Measurements from ENCODE around the gene ZNF516.

The ZNF516 gene

GRCh38 chr18:76441668-76442412 is 53.2 kb downstream of the ZNF516 start:
- no peak for DNase-seq (ENCODE audit: low spot score)

DNA sequence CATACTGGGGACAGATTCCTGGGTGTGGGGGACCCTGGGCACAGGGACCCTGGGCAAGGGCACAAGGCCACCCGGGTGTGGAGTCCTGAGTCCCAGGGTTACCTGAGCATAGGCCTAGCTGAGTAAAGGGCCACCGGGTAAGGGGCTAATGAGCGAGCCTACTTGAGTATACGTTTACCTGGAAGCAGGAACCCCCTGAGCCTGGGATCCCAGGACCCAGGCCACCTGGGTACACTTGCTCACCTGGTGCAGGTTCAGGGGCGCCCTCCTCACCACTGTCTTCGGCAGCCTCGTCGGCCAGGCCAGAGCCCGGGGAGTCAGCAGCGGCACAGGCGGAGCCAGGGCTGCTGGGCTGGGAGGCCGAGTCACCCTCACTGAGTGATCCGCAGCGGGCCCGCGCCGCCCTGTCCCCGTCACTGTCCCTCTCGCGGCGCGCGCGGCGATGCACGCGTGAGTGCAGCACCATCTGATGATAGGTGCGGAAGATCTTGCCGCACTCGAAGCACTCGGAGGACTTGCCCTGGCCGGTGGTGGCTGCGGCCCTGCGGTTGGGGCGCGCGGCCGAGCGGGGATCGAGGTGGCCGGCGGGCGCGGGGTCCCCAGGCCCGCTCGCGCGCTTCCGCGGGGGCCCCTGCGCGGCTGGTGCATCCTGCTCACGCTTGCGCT is 53.9 kb downstream of the ZNF516 start:
- no peak for DNase-seq (ENCODE audit: low spot score)

DNA sequence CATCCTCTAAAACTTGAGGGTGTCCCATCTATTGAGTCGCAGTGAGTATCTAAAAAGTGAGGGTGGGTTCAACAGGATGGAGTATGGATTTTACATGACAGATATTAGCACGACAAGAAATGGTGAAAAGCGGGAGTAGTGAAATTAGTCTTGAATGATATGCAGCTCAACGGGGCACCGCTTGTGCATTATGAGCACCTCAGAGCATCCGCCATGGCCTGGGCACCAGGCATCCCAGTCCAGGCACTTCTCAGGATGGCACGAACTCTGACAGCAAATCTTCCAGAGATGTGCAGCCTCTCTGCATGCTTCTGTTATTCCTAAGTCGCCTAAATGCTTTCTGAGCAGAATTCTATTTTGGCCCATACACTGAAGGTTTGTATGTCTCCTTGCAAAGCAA is 57.1 kb downstream of the ZNF516 start:
- DNase-seq (ENCODE audit: low spot score): no peak

DNA sequence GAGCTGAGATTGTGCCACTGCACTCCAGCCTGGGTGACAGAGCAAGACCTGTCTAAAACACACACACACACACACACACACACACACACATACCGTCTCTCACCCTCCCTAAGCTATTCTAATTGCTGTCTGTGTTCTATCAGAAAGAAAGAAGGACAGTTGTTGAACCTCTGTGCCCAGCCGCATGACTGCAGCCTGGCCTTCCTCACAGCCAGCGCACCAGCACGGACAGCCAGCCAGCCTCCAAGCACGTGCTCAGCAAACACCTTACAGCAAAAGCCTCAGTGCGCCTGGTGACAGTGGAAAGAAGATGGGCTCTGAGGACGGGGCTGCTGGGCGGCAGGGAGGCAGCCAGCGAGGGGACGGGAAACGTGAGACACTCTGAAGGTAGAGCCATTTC is 58.0 kb downstream of the ZNF516 start:
- no peak for DNase-seq (ENCODE audit: low spot score)

GRCh38 chr18:76436342-76436741 is 58.7 kb downstream of the ZNF516 start:
- no peak for DNase-seq (ENCODE audit: low spot score)

DNA sequence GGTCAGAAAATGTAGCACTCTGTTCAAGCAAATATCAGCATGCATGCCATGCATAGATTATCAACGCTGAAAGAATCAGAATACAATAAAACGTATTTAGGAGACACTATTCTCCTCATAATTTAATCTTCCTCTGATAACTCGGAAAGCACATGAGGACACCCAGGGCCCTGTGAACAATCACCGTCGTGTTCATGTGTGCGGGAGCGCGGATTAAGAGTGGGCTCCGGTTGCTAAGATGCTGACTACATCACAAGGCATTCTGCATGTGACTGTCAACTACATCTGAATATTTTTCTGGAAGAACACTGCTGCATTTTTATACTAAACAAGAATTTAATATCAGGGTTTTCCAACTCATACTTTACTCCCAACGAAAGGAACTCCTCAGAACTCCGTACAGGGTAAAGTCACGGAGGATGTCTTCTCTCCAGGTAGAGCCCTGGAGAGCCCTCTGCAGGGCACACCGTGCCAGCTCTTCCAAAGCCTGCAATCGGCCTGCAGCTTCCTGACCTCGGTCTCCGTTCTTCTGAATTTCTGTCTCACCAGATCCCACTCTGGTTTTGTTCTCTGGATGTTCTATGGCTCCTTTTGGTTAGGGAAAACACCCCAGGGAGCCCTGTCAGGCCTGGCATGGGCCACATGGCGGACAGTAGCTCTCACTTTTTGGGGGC is 59.6 kb downstream of the ZNF516 start:
- DNase-seq (ENCODE audit: low spot score): no peak

GRCh38 chr18:76434452-76434851 is 60.6 kb downstream of the ZNF516 start:
- no peak for DNase-seq (ENCODE audit: low spot score)

- DNase-seq (ENCODE audit: low spot score): no peak
These were observed 61.3 kb downstream of the ZNF516 start for GRCh38 chr18:76433788-76434187.

GRCh38 chr18:76432970-76433767 is 61.9 kb downstream of the ZNF516 start:
- no peak for DNase-seq (ENCODE audit: low spot score)

DNA sequence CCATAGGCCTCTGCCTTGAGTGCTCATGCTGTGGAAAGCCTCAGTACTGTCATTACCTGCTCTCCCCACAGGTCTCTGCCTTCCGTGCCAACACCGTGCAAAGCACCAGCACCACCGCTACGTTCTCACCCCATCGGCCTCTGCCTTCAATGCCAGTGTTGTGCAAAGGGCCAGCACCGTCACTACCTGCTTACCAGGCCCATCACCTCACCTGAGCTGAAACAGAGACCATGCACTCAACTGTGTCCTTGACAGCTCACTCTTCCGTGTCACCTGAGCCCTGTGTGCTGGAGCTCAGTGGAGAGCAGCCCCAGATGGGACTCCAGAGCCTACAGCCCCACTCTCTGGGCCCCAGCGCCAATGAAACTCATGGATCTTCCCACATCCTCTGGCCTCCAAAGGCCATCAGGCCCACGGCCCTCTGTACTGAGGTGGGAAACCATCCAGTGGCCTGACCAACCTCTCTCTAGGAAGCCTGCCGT is 62.7 kb downstream of the ZNF516 start:
- no peak for DNase-seq (ENCODE audit: low spot score)

- DNase-seq (ENCODE audit: low spot score): no peak
These were observed 63.4 kb downstream of the ZNF516 start for GRCh38 chr18:76431437-76432273.

GRCh38 chr18:76430636-76431035 is 64.4 kb downstream of the ZNF516 start:
- DNase-seq (ENCODE audit: low spot score): no peak

GRCh38 chr18:76429262-76430126 is 65.5 kb downstream of the ZNF516 start:
- no peak for DNase-seq (ENCODE audit: low spot score)

GRCh38 chr18:76428396-76429261 is 66.4 kb downstream of the ZNF516 start:
- no peak for DNase-seq (ENCODE audit: low spot score)

GRCh38 chr18:76426737-76427305 is 68.2 kb downstream of the ZNF516 start:
- peak; percentile 66 for DNase-seq (ENCODE audit: low spot score)

DNA sequence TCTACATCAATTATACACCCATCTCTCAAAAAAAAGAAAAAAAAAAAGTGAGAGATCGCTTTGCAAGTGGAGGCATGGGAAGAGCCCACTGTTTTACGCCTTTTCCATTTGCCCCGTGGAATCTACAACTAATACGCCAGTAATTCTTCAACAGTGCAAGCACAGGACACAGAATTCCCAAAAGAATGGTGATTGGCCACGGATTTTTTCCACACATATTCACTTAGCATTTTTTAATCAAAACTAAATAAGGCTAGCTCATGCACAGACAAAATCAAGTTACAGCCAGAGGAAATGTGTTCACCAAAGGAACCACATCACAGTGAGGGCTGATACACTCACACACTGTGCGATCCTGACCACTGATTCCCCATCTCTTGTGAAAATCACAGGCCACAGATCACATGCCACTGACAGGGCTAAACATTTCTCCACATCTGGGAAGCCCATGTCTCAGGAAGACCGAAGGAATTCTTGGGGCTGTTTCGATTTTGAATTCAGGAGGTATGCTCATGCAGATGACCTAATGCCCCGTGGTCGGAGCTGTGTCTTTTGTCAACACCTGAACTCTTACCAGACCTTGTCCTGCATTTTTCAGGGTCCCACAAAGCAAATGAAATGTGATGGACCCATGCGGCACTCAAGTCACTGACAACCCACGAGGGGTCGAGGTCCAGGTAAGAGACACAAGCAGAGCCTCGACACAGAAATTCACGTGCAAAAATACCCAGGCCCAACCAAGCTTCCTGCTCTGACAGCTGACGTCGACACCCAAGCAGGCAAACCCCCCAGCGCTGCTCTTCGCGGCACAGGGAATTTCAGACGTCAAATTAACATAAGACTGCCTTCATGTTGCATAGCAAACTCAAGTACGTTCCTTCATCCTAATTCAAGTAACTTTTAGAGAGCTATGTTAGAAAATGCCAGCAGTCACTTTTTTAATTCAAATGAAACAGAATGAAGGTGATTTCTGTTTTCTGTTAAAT is 69.6 kb downstream of the ZNF516 start:
- DNase-seq (ENCODE audit: low spot score): no peak

DNA sequence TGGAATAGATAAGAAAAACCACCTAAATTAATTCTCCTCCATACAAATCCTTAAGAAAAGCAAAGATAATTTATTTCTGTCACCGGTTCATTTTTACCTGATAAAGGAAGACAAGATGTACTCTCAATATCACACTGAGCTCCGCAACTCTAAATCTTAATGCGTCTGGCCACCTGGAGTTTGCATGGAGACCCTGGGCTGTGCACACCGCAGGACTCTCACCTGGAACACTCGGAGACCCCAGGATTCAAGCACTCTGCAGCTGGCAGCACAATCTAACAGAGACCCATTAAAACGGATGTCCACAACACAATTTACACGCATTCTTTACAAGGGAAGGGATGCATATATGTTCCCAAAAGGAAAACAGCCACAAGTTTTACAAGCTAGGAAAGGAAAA is 72.2 kb downstream of the ZNF516 start:
- no peak for DNase-seq (ENCODE audit: low spot score)

- DNase-seq (ENCODE audit: low spot score): no peak
These were observed 72.9 kb downstream of the ZNF516 start for GRCh38 chr18:76422121-76422520.
